K562 (cell line): ENCODE data around the gene MKLN1. TPM values are rescaled to one million over a fixed set of nuclear protein-coding genes. Genes with fewer than 3 reads are reported as not detected.

ENCODE experiments used
- ATAC-seq: fragments of 200-7000 bp; cut with Tn5 transposase; 3 replicates; pipeline ENCODE4 v1.9.1; 2020; ENCODE audit warnings: moderate library complexity
- BruUV-seq: library from RNA; stranded (reverse); fragments of 400-500 nt; replicated peaks from 2 replicates; lab custom pipeline; 2021; lab: Mats Ljungman, UMichigan
- CTCF ChIA-PET: fragments of 300-600 bp; formaldehyde crosslinking; extraction: SDS; loops from one replicate; lab custom pipeline; 2021; ENCODE audit warnings: low intra/inter-chr PET ratio; lab: Yijun Ruan, JAX
- POLR2A ChIA-PET: fragments of 300-600, 350-650 bp; sonication (Branson Sonifier 250); formaldehyde crosslinking; extraction: SDS; loops from one replicate; lab custom pipeline; 2021; ENCODE audit warnings: antibody characterized with exemption, inconsistent platforms; lab: Yijun Ruan, JAX
- DNase-seq, 4 experiments: peaks; one replicate each; pipeline versions ENCODE4 v3.0.0 to v3.0.0-alpha.2; 2011 to 2018; ENCODE audit warnings: low spot score in 3 of 4, mixed read lengths in 3 of 4; ENCODE audit errors: extremely low read depth in 1 of 4
- FAIRE-seq: peaks from 2 replicates; lab custom pipeline; 2011; peaks lifted over from hg19 to GRCh38; lab: Jason Lieb, UNC
- H2AFZ ChIP-seq: 2 replicates; pipeline ENCODE4 v1.6.0; 2011; ENCODE audit warnings: low read depth, low read length, control low read depth, inconsistent platforms
- H3K27ac ChIP-seq: fragments of 200-600 bp; 3 replicates; pipeline ENCODE4 v1.8.0; 2011; ENCODE audit warnings: low read depth, mild to moderate bottlenecking, control low read depth, inconsistent platforms, low read length, moderate library complexity, mixed read lengths; ENCODE audit errors: extremely low read depth
- H3K27me3 ChIP-seq, 2 experiments: fragments of 300-600 bp in 1 of 2; 2 replicates in 1 of 2; 3 replicates in 1 of 2; pipeline versions ENCODE4 v1.6.0 to v1.8.0; 2011; ENCODE audit warnings: inconsistent platforms in 2 of 2, low read length in 2 of 2, mild to moderate bottlenecking in 1 of 2, mixed read lengths in 1 of 2, moderate library complexity in 1 of 2; ENCODE audit not compliant: control insufficient read depth in 2 of 2, insufficient read depth in 2 of 2
- H3K36me3 ChIP-seq: fragments of 300-600 bp; 3 replicates; pipeline ENCODE4 v1.8.0; 2011; ENCODE audit warnings: mild to moderate bottlenecking, low read length, inconsistent platforms; ENCODE audit not compliant: control insufficient read depth, insufficient read depth
- H3K4me1 ChIP-seq, 2 experiments: fragments of 200-600 bp in 1 of 2; replicated peaks in 1 of 2; 2 replicates in 1 of 2; 3 replicates in 1 of 2; pipeline versions ENCODE4 v1.5.1 to v1.8.0; 2011; ENCODE audit warnings: inconsistent platforms in 2 of 2, low read length in 2 of 2, mild to moderate bottlenecking in 1 of 2, mixed read lengths in 1 of 2, moderate library complexity in 1 of 2; ENCODE audit not compliant: control insufficient read depth in 2 of 2, insufficient read depth in 2 of 2
- H3K4me2 ChIP-seq: 2 replicates; pipeline ENCODE4 v1.6.1; 2011; ENCODE audit warnings: low read length, control low read depth, inconsistent platforms, mixed read lengths; ENCODE audit not compliant: insufficient read depth
- H3K4me3 ChIP-seq: fragments of 200-600 bp; sonication (generic), shearing (Covaris generic); 2 replicates; pipeline ENCODE4 v1.5.1; 2016; ENCODE audit warnings: control low read depth, inconsistent platforms
- H3K79me2 ChIP-seq: fragments of 200-600 bp; 3 replicates; pipeline ENCODE4 v1.8.0; 2011; ENCODE audit warnings: low read length, inconsistent platforms; ENCODE audit not compliant: control insufficient read depth, insufficient read depth
- H3K9ac ChIP-seq, 2 experiments: 2 replicates each; pipeline versions ENCODE4 v1.6.0 to v1.6.1; 2011; ENCODE audit warnings: low read depth in 2 of 2, low read length in 2 of 2, control low read depth in 1 of 2, inconsistent platforms in 1 of 2, mild to moderate bottlenecking in 1 of 2, mixed read lengths in 1 of 2; ENCODE audit not compliant: insufficient read depth in 1 of 2
- H3K9me1 ChIP-seq: one replicate; pipeline ENCODE4 v1.6.0; 2011; ENCODE audit warnings: inconsistent platforms, mild to moderate bottlenecking, low read length, moderate library complexity; ENCODE audit not compliant: control insufficient read depth, insufficient read depth
- H3K9me3 ChIP-seq: replicated peaks from 2 replicates; pipeline ENCODE4 v1.5.1; 2011; ENCODE audit warnings: low read depth, low read length, inconsistent platforms; ENCODE audit not compliant: control insufficient read depth, insufficient read depth
- H4K20me1 ChIP-seq: replicated peaks from 2 replicates; pipeline ENCODE4 v1.6.1; 2011; ENCODE audit warnings: low read length, inconsistent platforms, mixed read lengths; ENCODE audit not compliant: control insufficient read depth, insufficient read depth
- ATF2 ChIP-seq: sonication (generic); formaldehyde crosslinking; IDR thresholded peaks from 2 replicates; pipeline ENCODE4 v1.8.1; 2022; ENCODE audit warnings: missing genetic modification reagents
- CEBPB ChIP-seq: fragments of 450-650 bp; IDR thresholded peaks from 2 replicates; pipeline ENCODE4 v1.6.1; 2016; ENCODE audit warnings: missing genetic modification characterization, missing compliant biosample characterization
- CEBPG ChIP-seq, 3 experiments: fragments of 200-800 bp in 1 of 3; sonication (Bioruptor generic) in 1 of 3; sonication (generic) in 1 of 3; formaldehyde crosslinking in 1 of 3; IDR thresholded peaks in 2 of 3; conservative IDR thresholded peaks in 1 of 3; 2 replicates each; pipeline versions ENCODE4 v1.6.1 to v1.8.0; 2016 to 2022; ENCODE audit warnings: missing compliant biosample characterization in 2 of 3, missing genetic modification characterization in 2 of 3, mild to moderate bottlenecking in 1 of 3, missing genetic modification reagents in 1 of 3
- EZH2 ChIP-seq: IDR thresholded peaks from 2 replicates; pipeline ENCODE4 v1.6.1; 2012; ENCODE audit warnings: low read depth, mild to moderate bottlenecking, inconsistent platforms, low read length, borderline replicate concordance
- HCFC1 ChIP-seq: IDR thresholded peaks from 2 replicates; pipeline ENCODE4 v1.6.1; 2012; ENCODE audit warnings: low read depth, low read length, improper control_type of control experiment
- HDGF ChIP-seq: fragments of 450-650 bp; IDR thresholded peaks from 2 replicates; pipeline ENCODE4 v1.6.1; 2016
- KDM2B ChIP-seq: fragments of 250-450 bp; sonication (Bioruptor Pico); IDR thresholded peaks from 2 replicates; pipeline ENCODE4 v1.8.0; 2021; ENCODE audit warnings: mild to moderate bottlenecking, moderate library complexity
- POLR2B ChIP-seq: fragments of 450-650 bp; IDR thresholded peaks from 2 replicates; pipeline ENCODE4 v1.6.1; 2018; ENCODE audit warnings: low read depth; ENCODE audit not compliant: partially characterized antibody
- ZNF121 ChIP-seq: sonication (generic); formaldehyde crosslinking; conservative IDR thresholded peaks from 2 replicates; pipeline ENCODE4 v1.8.0; 2022; ENCODE audit warnings: missing genetic modification reagents
- ZNF444 ChIP-seq: fragments of 250-450 bp; sonication (Bioruptor Pico); IDR thresholded peaks from 2 replicates; pipeline ENCODE4 v1.4.0; 2020; ENCODE audit warnings: mild to moderate bottlenecking, moderate library complexity
- WGBS: fragments of 100-300 bp; shearing (Covaris generic); methylation state at CpG from one replicate; pipeline ENCODE4 v1.1.6; 2016; ENCODE audit warnings: low coverage, mixed read lengths; ENCODE audit not compliant: insufficient coverage; ENCODE audit errors: missing lambda C conversion rate; 5-methylcytosine and 5-hydroxymethylcytosine counted together
- in situ Hi-C: fragments of 300-500 bp; cut with MboI; formaldehyde crosslinking; loops from 4 replicates; pipeline ENCODE4 v1.15.0; 2018; ENCODE audit warnings: inconsistent platforms, mixed read lengths
- intact Hi-C: fragments of 100-400 bp; cut with micrococcal nuclease; formaldehyde crosslinking; loops from 2 replicates; pipeline ENCODE4 v1.14.2; 2022
- polyA plus RNA-seq, 8 experiments: library from polyadenylated mRNA; depleted of rRNA in 4 of 8; stranded (reverse) in 5 of 8; unstranded in 3 of 8; fragments of >200 nt; fragmentation: Nextera tagmentation in 2 of 8; fragmentation: Illumina TruSeq in 1 of 8; extraction: Ambion mirVana in 2 of 8; extraction: Trizol in 1 of 8; gene quantifications; 2 replicates each; pipeline versions ENCODE4 v1.2.1 to v1.2.3, GENCODE V29; 2011 to 2014; ENCODE audit warnings: inconsistent platforms in 1 of 8, missing spikeins in 1 of 8
- total RNA-seq, 7 experiments: library from RNA; depleted of rRNA in 6 of 7; stranded (reverse); fragments of >200 nt in 6 of 7; fragmentation: Illumina TruSeq in 2 of 7; extraction: Trizol in 2 of 7; gene quantifications; 2 replicates each; pipeline versions ENCODE4 v1.2.1 to v1.2.3, GENCODE V29; 2011 to 2021; ENCODE audit warnings: low replicate concordance in 1 of 7

MKLN1 gene
- total and polyA plus RNA-seq, 9 of the 15 experiments (the other 6 are each of a cell fraction or from before 2014, with no cell fraction given): 18.6 to 80.4 (median 56.0) TPM

- Histone ChIP-seq H3K36me3 (peaks cover 18% of the 10 kb centered on the region; the same call in 2 of the 3 replicates), H3K9ac (no peak overlapping the region), H3K9me1 (no peaks in the 10 kb centered on the region), H3K79me2 (no peaks in the 10 kb centered on the region), H4K20me1 (peaks cover 12% of the 10 kb centered on the region; the same call in 1 of the 2 replicates), H3K4me2 (no peak overlapping the region), H3K27me3 (0 out of 5 replicates have a peak, but pooled peaks cover 0 to under 1% of the 10 kb centered on the region in 2 experiments), H2AFZ (no peak overlapping the region), H3K27ac (no peak overlapping the region), H3K4me1 (no peaks in the 10 kb centered on the region), H3K9me3 (no peaks in the 10 kb centered on the region), H3K4me3 (no peak overlapping the region)
- ATAC-seq (no peak), DNase-seq (no peak), FAIRE-seq (no peak)
- in situ Hi-C loops: no loop called here
- TF ChIP-seq HCFC1 (no peak), ATF2 (no peak), EZH2 (no peak), POLR2B (no peak), KDM2B (CRISPR knock-in tag) (no peak), ZNF444 (no peak), ZNF121 (CRISPR knock-in tag) (peak; percentile 70), CEBPB (tag) (peak; percentile 81), HDGF (no peak), CEBPG (CRISPR knock-in tag; IDR thresholded peaks at IDR 0.05) (0 out of 2 replicates have a peak, but pooled peaks have one; percentile 28), CEBPG (tag; conservative IDR thresholded peaks at IDR 0.05 in 1 of 2, IDR thresholded peaks at IDR 0.05 in 1 of 2) (peak; percentile 65 to 72)
- POLR2A ChIA-PET: interaction anchor here (0.5 to 0.6 kb wide), 2 partner anchors 409 to 1264 kb away, joined by 3 to 5 read pairs; no protein-coding TSS in a partner anchor
- BruUV-seq: no TSS peak
- CTCF ChIA-PET: no interaction called here
- WGBS: 83% methylated on average over 4 of the region's 4 CpGs
- intact Hi-C loops: no loop called here
Observed at GRCh38 chr7:131498237-131498885, 170.7 kb downstream of the MKLN1 start.
